Eye (tissue), 1 donor: ENCODE results near the gene SLC25A48.
"Not testable (repeated sequence)": the region's sequence is repeated elsewhere in the genome, so short reads cannot be mapped to it uniquely, and the experiment has no call there.

ENCODE experiments used
- DNase-seq: peaks from one replicate; pipeline ENCODE4 v3.0.0-alpha.2; 2015

SLC25A48 gene

GRCh38 chr5:135830384-135830700 lies 4.1 kb upstream of the SLC25A48 start:
- no peak for DNase-seq

DNA sequence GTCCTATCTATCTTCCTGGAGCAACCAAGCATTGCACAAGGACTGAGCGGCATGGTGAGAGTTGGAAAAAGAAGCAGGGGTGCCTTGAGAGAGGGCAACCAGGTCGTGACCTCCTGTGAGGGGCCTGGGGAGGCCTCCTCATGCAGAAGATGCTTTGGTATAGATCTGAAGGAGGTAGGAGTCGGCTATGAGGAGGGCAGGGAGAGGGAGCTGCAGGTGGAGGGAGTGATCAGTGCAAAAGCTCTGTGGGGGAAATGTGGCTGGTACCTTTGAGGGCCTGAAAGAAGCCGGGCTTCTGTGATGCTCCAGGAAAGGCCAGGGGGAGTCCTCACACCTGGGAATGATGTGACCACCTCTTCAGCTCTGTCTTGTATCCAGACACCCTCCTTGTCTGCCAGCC lies 3.6 kb upstream of the SLC25A48 start:
- DNase-seq, result no peak

GRCh38 chr5:135831439-135831838 lies 3.0 kb upstream of the SLC25A48 start:
- DNase-seq, result no peak

DNA sequence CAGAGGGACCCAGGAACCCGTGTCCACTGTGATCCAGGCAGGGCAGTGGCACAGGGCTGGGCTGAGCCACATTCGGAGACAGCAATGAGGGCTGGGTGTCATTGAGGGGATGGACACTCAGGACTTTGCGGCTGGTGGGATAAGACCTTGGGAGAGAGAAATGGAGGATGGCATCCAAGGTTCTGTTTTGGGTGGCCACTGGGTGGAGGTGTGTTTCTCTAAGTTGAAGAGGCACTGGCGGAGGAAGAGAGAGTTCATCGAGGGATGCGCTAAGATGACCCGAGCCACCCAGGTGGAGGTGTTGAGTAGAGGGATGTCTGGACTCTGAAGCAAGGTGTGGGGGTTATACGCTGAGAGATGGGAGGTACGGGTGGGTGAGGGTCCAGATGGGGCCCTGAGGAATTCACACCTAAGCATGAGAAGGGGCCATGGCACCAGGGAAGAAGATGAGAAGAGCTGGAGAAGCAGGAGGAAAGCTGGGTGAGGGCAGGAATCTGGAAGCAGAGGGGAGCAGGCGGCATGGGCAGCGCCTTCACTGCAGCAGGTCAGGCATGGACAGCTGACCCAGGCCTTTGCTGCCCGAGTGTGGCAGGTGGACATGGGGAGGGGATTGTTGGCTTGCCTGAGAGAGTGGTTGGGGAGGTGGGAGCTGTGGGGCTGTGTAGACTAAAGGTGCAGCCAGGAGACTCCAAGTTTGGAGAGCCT lies 2.5 kb upstream of the SLC25A48 start:
- no peak for DNase-seq

DNA sequence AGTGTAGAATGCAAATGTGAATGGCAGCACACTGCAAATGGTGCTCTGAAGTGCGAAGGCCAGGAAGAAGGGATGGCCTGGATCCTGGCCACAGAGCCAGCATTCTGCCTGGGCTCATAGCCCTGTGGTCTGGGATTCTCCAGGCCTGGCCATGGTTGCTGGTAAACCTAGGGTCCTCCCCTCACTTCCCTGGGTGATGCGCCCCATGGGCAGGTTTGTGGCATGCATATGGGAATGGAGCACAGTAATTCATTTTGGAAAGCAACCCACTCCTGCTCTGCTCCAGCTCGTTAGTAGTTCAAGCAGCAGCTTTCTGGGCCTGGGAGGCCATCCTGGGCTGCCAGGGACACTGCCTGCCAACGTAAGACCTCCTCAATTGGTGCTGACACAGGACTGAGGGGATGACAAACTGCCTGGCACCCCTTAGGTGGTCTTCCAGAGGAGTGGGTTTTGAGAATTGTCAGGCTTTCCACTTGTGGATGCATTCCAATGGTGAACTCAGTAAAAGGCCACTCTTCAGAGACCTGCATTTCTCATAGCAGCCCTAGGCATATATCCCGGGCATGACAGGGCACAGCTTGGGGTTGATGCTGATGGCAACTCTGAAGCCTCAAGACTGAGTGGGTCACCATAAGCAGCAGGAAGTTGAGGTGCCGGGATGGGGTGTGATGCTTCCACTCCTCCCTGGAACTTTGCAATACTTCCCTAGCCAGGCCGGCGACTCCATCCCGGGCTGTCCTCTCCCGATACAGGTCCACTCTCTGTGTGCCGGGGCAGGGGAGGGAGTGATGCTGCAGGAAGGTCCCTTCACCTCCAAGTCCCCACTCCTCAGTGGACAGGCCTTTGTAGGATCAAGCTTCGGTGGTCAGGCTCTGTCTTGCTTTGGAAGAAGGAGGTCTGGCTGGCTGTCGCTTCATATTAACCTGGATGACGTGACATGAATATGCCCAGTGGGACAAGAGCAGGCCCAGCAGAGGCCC lies 1.2 kb upstream of the SLC25A48 start:
- DNase-seq, result peak; percentile 30

DNA sequence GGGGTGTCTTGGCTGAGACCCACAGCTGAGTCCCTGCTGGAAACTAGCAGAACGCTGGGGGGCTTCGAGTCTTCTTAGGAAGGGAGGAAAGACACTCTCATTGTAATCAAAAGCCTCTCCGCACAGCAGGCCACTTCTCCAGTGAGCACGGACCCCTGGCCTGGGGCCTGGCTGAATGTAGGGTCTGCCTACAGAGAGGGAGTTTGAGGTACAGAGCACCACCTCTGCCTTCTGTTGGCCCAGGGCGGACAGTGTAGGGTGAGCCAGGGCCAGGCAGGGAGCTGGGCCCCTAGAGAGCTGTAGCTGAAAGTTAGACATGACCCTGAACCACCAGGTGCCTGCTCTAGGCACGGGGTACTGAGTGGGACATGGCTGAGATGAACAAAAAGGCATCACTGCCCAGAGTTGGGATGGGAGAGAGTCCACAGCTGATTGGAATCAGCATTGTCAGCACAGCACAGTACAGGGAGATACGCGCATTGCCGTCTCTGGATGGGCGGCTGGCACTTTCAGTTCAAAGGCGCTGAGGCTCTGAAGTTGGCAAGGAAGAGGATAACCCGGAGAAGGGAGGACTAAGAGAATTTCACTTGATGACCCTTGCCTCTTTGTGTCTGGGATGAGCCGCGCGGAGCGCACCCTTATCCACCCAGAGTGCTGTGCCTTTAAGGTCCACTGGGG lies 363 bp upstream of the SLC25A48 start:
- no peak for DNase-seq

- DNase-seq, result no peak
These were observed 1.3 kb downstream of the SLC25A48 start for GRCh38 chr5:135835766-135836165.

DNA sequence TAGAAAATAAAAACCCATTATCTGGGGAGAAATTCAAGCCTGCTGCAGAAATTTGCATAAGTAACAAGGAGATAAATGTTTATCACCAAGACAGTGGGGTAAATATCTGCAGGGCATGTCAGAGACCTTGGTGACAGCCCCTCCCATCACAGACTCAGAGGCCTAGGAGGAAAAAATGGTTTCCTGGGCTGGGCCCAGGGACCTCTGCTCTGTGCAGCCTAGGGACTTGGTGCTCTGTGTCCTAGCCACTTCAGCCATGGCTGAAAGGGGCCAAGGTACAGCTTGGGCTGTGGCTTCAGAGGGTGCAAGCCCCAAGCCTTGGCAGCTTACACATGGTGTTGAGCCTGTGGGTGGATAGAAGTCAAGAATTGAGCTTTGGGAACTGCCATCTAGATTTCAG lies 3.9 kb downstream of the SLC25A48 start:
- DNase-seq, result not testable (repeated sequence)

- DNase-seq, result no peak
These were observed 5.1 kb downstream of the SLC25A48 start for GRCh38 chr5:135839566-135839965.

- no peak for DNase-seq
These were observed 6.5 kb downstream of the SLC25A48 start for GRCh38 chr5:135840959-135841358.

GRCh38 chr5:135842737-135843136 lies 8.3 kb downstream of the SLC25A48 start:
- no peak for DNase-seq

DNA sequence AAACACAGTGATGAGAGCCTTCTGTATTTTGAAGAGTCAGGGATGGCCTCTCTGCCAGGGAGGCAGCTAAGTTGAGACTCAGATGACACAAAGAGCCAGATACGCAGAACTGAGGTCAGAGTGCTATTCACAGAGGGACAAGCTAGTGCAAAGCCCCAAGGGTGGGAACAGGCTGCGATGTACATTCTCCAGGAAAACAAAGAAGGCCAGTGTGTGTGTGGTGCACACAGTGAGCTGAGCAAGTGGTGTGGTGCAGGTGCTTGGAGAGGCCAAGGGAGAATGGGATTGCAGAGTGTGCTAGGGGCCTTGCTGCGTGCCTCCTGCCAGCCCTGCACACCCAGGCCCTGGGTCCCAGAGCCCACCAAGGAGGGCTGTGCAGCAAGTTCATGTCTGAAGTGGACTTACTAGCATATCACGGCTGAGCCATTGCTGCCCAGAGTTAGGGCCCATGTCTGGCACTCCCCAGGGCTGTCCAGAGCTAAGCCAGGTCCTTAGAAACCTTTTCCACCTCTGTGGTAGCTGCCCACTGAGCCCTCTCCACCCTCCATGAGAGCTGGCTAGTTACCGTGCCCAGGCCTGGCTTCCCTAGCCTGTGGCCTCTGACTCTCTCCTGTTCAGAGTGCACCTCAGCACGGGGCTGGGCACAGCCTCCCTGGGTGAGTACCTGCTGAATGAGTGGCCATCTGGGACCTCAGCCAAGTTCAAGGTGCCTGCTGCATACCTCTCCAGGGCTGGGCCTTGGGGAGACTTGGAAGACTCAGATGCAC lies 9.3 kb downstream of the SLC25A48 start:
- no peak for DNase-seq

GRCh38 chr5:135846311-135846710 lies 11.8 kb downstream of the SLC25A48 start:
- DNase-seq, result no peak

DNA sequence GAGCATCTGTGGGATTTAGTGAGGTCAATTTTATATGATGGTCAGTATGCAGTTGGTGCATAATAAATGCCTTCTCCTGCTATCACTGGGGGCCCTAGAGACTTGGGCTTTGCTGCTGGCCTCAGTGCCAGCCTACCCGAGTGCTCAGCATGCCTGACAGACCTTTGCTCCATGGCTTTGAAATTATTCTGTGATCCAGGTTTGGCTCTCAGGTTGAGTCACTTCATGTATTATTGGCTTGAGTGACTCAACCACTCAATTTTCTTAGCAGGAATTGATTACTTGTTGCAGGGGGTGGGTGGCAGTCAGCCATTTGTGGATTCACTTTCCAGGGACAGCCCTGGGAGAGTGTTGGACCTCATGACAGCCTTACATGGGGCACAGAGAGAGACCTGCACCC lies 13.5 kb downstream of the SLC25A48 start:
- DNase-seq, result no peak

GRCh38 chr5:135850231-135850630 lies 15.8 kb downstream of the SLC25A48 start:
- DNase-seq, result no peak

- DNase-seq, result no peak
These were observed 16.2 kb downstream of the SLC25A48 start for GRCh38 chr5:135850671-135851070.

- DNase-seq, result no peak
These were observed 16.9 kb downstream of the SLC25A48 start for GRCh38 chr5:135851186-135851914.

- no peak for DNase-seq
These were observed 17.7 kb downstream of the SLC25A48 start for GRCh38 chr5:135851915-135852845.

- DNase-seq, result no peak
These were observed 23.3 kb downstream of the SLC25A48 start for GRCh38 chr5:135857630-135858311.

- DNase-seq, result not testable (repeated sequence)
These were observed 24.7 kb downstream of the SLC25A48 start for GRCh38 chr5:135859186-135859585.
